Measurements from ENCODE around the gene RASAL2. TPM values are rescaled to one million over a fixed set of nuclear protein-coding genes. Genes with fewer than 3 reads are reported as not detected.

Gene RASAL2
- total and polyA plus RNA-seq, 2 of the 13 experiments (the other 11 are each of a cell fraction or from before 2014, with no cell fraction given) = 5.4 to 5.9 TPM

- no peak for TF ChIP-seq ZNF407 (CRISPR knock-in tag; IDR thresholded peaks at IDR 0.05; ENCODE audit: not compliant biosample characterization)
- no peak for TF ChIP-seq ZNF383 (CRISPR knock-in tag; IDR thresholded peaks at IDR 0.05; ENCODE audit: borderline replicate concordance)
- TF ChIP-seq ZNF12 (CRISPR knock-in tag; IDR thresholded peaks at IDR 0.05) = no peak
- no peak for TF ChIP-seq ISX (CRISPR knock-in tag; conservative IDR thresholded peaks at IDR 0.05)
- no peak for TF ChIP-seq ATF4 (CRISPR knock-in tag; IDR thresholded peaks at IDR 0.05)
- TF ChIP-seq NFKBIZ (CRISPR knock-in tag; IDR thresholded peaks at IDR 0.05) = no peak
- no peak for TF ChIP-seq ARID3A (IDR thresholded peaks at IDR 0.05; ENCODE audit: low read depth, low read length)
- TF ChIP-seq ZNF446 (CRISPR knock-in tag; IDR thresholded peaks at IDR 0.05) = no peak
Observed at GRCh38 chr1:178086766-178087165, 7.1 kb upstream of the RASAL2 start (continued).

Data from HepG2 (cell line).